Hepatocyte (in vitro differentiated cells): ENCODE results near the gene GRK3.

Experiments
- CTCF ChIP-seq: fragments of 200-600 bp; sonication (generic); IDR thresholded peaks from 2 replicates; pipeline ENCODE4 v1.5.1; 2016; ENCODE audit warnings: antibody characterized with exemption, mild to moderate bottlenecking; ENCODE audit not compliant: poor library complexity
- EZH2 ChIP-seq: fragments of 200-600 bp; sonication (generic); IDR thresholded peaks from 2 replicates; pipeline ENCODE4 v1.6.1; 2016; ENCODE audit warnings: antibody characterized with exemption, mild to moderate bottlenecking, borderline replicate concordance

- no peak for TF ChIP-seq CTCF
- no peak for TF ChIP-seq EZH2
Measured at GRCh38 chr22:25555586-25555985, 8.9 kb upstream of the GRK3 start.
